Measurements from ENCODE around the gene PIGZ. TPM values are rescaled to one million over a fixed set of nuclear protein-coding genes. Genes with fewer than 3 reads are reported as not detected.

Gene PIGZ
- total and polyA plus RNA-seq, 12 donors = 0.39 to 4.0 (median 2.1) TPM

DNA sequence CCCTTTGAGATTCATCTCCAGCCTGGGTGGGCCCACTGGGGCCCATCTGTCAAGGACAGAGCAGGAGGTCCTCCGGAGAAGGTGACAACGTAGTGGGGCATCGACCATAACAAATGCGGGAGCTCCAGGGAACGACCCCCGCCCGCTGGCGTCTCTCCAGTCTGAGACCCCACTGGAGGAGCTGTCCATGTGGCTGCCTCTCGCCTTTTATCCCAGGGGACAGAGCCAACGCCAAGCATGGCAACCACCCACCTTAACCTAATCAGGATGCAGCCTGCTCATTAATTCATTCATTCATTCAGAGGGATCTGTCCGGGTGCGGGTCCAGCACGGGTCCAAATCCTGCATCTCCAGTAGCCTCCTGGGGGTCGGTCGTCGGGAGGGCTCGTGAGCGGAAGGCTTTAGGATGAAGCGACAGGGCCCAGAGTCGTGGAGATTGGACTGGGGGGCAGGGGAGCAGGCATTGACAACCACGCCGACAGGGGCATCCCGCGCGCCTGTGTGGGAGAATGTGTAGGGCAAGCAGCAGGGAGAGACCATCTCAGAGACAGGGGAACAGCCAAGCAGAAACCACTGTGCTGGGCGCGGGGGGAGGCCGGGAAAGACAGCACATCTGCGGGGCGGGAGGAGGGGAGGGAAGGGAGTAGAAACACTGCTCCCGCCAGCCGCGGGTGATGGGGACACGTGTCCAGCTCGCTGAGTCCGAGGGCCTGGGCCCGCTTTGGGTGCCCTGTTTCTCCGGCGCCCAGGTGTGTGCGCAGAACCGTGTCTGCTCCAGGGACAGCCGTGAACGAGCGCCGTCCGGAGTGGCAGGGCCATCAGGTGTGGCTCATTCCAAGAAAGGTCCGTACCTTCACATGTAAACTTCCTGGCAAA is 1.9 kb downstream of the PIGZ start:
- WGBS, 4 donors = 41 to 50% (median 45%) methylated on average over 14 to 47 of the region's 47 CpGs
- H3K27me3 ChIP-seq = no peaks in the 10 kb centered on the region
- no peaks in the 10 kb centered on the region for H3K36me3 ChIP-seq (replicated peaks in 1 of 2)
- intact Hi-C loops (cut with DNase I) = loop anchor here (5.0 to 10.0 kb wide), 2 partner anchors 122 to 129 kb away; no protein-coding TSS in a partner anchor
- no peak overlapping the region for H3K4me3 ChIP-seq
- no peak overlapping the region for H3K27ac ChIP-seq
- no peak for TF ChIP-seq POLR2A (IDR thresholded peaks at IDR 0.05)
- TF ChIP-seq, protein P1, sequence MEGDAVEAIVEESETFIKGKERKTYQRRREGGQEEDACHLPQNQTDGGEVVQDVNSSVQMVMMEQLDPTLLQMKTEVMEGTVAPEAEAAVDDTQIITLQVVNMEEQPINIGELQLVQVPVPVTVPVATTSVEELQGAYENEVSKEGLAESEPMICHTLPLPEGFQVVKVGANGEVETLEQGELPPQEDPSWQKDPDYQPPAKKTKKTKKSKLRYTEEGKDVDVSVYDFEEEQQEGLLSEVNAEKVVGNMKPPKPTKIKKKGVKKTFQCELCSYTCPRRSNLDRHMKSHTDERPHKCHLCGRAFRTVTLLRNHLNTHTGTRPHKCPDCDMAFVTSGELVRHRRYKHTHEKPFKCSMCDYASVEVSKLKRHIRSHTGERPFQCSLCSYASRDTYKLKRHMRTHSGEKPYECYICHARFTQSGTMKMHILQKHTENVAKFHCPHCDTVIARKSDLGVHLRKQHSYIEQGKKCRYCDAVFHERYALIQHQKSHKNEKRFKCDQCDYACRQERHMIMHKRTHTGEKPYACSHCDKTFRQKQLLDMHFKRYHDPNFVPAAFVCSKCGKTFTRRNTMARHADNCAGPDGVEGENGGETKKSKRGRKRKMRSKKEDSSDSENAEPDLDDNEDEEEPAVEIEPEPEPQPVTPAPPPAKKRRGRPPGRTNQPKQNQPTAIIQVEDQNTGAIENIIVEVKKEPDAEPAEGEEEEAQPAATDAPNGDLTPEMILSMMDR (IDR thresholded peaks at IDR 0.05) = no peak
- peaks cover 3 to 9% of the 10 kb centered on the region in 2 donors for H3K4me1 ChIP-seq (replicated peaks in 1 of 2)
- peak in 1 of 7 donors; percentile 48 for DNase-seq
- H3K9me3 ChIP-seq (replicated peaks in 1 of 3) = no peaks in the 10 kb centered on the region

DNA sequence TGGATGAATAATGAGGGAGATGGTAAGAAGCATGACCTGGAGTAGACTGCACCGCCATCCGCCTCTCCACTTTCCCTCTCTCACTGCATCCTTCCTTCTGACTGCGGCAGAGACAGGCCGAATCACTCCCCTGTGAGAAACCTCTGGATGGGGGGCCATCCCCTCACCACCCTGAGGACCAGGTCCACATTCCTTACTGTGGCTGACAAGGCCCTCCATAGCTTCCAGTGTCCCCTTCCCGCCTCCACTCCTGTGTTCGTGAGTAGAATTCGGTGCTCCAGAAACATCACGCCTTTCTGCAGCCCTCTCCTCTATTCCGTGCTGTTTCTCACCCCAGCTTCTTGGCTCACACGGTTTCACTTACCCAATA is 2.8 kb downstream of the PIGZ start:
- Histone ChIP-seq H3K27me3 (no peaks in the 10 kb centered on the region), H3K36me3 (replicated peaks in 1 of 2) (no peaks in the 10 kb centered on the region), H3K4me3 (no peak overlapping the region), H3K4me1 (replicated peaks in 1 of 2) (peaks cover 3 to 9% of the 10 kb centered on the region in 2 donors), H3K9me3 (replicated peaks in 1 of 3) (no peaks in the 10 kb centered on the region), H3K27ac (no peak overlapping the region)
- 90 to 95% (median 92%) methylated on average over 9 to 10 of the region's 10 CpGs for WGBS, 4 donors
- DNase-seq = peak in 1 of 7 donors; percentile 20
- intact Hi-C loops (cut with DNase I) = loop anchor here (5.0 to 10.0 kb wide), 2 partner anchors 121 to 128 kb away; no protein-coding TSS in a partner anchor
- TF ChIP-seq POLR2A (IDR thresholded peaks at IDR 0.05) = no peak
- TF ChIP-seq, protein P1 (IDR thresholded peaks at IDR 0.05) = no peak

DNA sequence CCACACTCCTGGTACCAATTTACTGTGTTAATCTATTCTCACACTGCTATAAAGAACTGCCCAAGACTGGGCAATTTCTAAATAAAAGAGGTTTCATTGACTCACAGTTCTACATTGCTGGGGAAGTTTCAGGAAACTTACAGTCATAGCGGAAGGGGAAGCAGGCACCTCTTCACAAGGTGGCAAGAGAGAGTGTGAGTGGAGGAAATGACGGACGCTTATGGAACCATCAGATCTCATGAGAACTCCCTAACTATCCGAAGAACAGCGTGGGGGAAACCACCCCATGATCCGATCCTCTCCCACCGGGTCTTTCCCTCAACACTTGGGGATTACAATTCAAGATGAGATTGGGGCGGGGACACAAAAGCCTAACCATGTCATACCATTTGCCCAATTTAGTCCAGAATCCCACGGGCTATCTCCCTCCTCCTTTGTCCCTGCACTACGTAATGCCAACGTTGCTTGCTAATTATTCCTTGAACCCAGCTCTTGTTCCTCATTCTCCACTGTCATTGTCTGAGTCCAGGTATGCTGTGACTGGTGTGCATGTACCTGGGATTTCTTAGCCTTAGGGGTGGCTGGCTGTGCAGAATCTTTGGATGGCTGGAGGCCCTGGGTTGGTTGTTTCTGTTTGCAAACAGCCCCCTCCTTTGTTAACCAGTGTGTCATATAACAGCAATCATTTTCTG is 3.4 kb downstream of the PIGZ start:
- intact Hi-C loops (cut with DNase I) = loop anchor here (5.0 to 10.0 kb wide), 2 partner anchors 120 to 128 kb away; no protein-coding TSS in a partner anchor
- DNase-seq = peak in 1 of 7 donors; percentile 37
- TF ChIP-seq, protein P1 (IDR thresholded peaks at IDR 0.05) = no peak
- no peak for TF ChIP-seq POLR2A (IDR thresholded peaks at IDR 0.05)

DNA sequence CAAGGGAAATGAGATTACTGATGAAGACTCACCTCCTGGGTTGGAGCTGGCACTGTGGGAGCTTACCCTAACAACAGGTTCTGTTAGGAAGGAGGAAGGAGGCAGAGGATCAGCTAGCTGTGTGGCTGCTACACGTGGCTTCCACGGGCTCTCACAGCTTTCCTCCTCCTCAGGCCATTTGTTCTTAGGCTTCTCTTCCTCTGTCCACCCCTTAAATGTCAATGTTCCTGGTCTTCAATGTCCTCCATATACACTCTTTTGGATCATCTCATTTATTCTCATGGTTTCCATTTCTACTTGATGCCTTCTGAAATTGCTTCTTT is 5.0 kb downstream of the PIGZ start:
- H3K36me3 ChIP-seq (replicated peaks in 1 of 2) = no peaks in the 10 kb centered on the region
- H3K27ac ChIP-seq = no peak overlapping the region
- TF ChIP-seq POLR2A (IDR thresholded peaks at IDR 0.05) = no peak
- TF ChIP-seq, protein P1 (IDR thresholded peaks at IDR 0.05) = no peak
- no peak overlapping the region for H3K4me3 ChIP-seq
- no peaks in the 10 kb centered on the region for H3K9me3 ChIP-seq (replicated peaks in 1 of 3)
- H3K27me3 ChIP-seq = no peaks in the 10 kb centered on the region
- peaks cover 3 to 9% of the 10 kb centered on the region in 2 donors for H3K4me1 ChIP-seq (replicated peaks in 1 of 2)
- WGBS, 4 donors = 78 to 89% (median 83%) methylated on average over 2 of the region's 2 CpGs
- intact Hi-C loops (cut with DNase I) = loop anchor here in 1 of 2 donors (10.0 kb wide), 1 partner anchor 119 kb away; no protein-coding TSS in a partner anchor
- DNase-seq = peak in 1 of 7 donors; percentile 0

More for the DNA sequence above, 3.4 kb downstream of the PIGZ start:
- Histone ChIP-seq H3K36me3 (replicated peaks in 1 of 2) (no peaks in the 10 kb centered on the region), H3K9me3 (replicated peaks in 1 of 3) (no peaks in the 10 kb centered on the region), H3K27me3 (no peaks in the 10 kb centered on the region), H3K4me1 (replicated peaks in 1 of 2) (peaks cover 3 to 9% of the 10 kb centered on the region in 2 donors), H3K4me3 (no peak overlapping the region), H3K27ac (no peak overlapping the region)
- 85 to 95% (median 90%) methylated on average over 11 of the region's 11 CpGs for WGBS, 4 donors
